Measurements from ENCODE around the gene CHML. TPM values are rescaled to one million over a fixed set of nuclear protein-coding genes. Genes with fewer than 3 reads are reported as not detected.

The CHML gene
- total and polyA plus RNA-seq, 2 donors (not counting 1 experiment from before 2014, with no cell fraction given), result 9.7 to 34.0 TPM

DNA sequence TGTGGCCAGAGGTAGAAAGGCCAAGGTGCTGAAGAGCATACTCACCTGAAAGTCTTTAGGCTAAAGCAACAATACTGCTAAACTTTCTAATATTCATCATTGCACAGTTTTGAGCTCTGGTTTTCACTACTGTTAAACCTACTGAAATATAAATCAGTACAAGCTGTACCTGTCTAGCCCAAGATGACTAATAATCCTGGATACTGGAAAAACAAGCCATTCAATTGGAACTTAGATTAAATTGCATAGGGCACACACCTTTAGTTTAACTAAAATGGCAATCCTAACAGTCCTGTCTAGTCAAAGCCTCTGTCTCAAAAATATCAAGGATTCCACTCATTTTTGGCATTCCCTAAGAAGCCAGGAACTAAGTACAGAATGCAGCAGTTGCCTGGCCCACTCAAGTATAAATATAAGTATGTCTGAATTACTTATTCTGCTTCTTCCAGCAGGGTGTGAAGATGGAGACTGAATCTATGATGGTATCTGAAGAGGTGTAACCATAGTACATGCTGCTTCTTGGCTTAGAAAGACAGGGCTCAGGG, 3.1 kb downstream of the CHML start:
- H3K9ac ChIP-seq (ENCODE audit: low read length), result peak overlapping the region; percentile 93
- peak overlapping the region in 4 of 5 experiments; percentile 78 to 97 (median 96) for H3K4me3 ChIP-seq (ENCODE audit: control extremely low read depth in 1 of 5, extremely low read depth in 1 of 5, insufficient read depth in 1 of 5, low read depth in 2 of 5, low read length in 4 of 5)
- peak overlapping the region; percentile 88 for H3K4me3 Mint-ChIP-seq
- H3K9me3 ChIP-seq (ENCODE audit: control extremely low read depth in 1 of 3, control insufficient read depth in 2 of 3, insufficient read depth in 1 of 3, low read length in 2 of 3), result no peaks in the 10 kb centered on the region
- peak; percentile 7 for DNase-seq
- H3K4me1 ChIP-seq (ENCODE audit: control insufficient read depth in 2 of 2, insufficient read depth in 2 of 2, low read length in 2 of 2), result peaks cover 39 to 46% of the 10 kb centered on the region in 2 donors
- no peak for ATAC-seq (ENCODE audit: low read depth)
- H3K27ac Mint-ChIP-seq, result peak overlapping the region; percentile 89
- no peaks in the 10 kb centered on the region for H3K9me3 Mint-ChIP-seq (ENCODE audit: insufficient read depth)
- H3K4me1 Mint-ChIP-seq, result peaks cover 67% of the 10 kb centered on the region
- no peaks in the 10 kb centered on the region for H3K27me3 Mint-ChIP-seq
- ChIA-PET POLR2A (no interaction called here), CTCF (interaction anchor here (1.0 to 2.5 kb wide), 3 partner anchors 10 to 104 kb away, joined by 3 to 15 read pairs (median 13); no protein-coding TSS in a partner anchor)
- TF ChIP-seq CTCF (IDR thresholded peaks at IDR 0.05), result no peak
- TF ChIP-seq EZH2 (IDR thresholded peaks at IDR 0.05; ENCODE audit: borderline replicate concordance, insufficient read depth, low read depth, low read length, poor library complexity, severe bottlenecking), result no peak
- H3K36me3 ChIP-seq (replicated peaks in 1 of 2; ENCODE audit: control extremely low read depth in 1 of 2, control insufficient read depth in 1 of 2, extremely low read depth in 1 of 2, insufficient read depth in 2 of 2, low read length in 1 of 2), result peaks cover 0 to 7% of the 10 kb centered on the region in 2 experiments
- H4K20me1 ChIP-seq (ENCODE audit: control insufficient read depth, insufficient read depth, low read length, poor library complexity, severe bottlenecking), result no peaks in the 10 kb centered on the region
- H3K27ac ChIP-seq (ENCODE audit: low read length in 2 of 2), result peak overlapping the region; percentile 25 to 81
- H3K79me2 ChIP-seq (ENCODE audit: control insufficient read depth, insufficient read depth, low read length), result peaks cover 74% of the 10 kb centered on the region
- no peaks in the 10 kb centered on the region for H3K27me3 ChIP-seq (replicated peaks in 1 of 4; ENCODE audit: control extremely low read depth in 1 of 4, control insufficient read depth in 3 of 4, insufficient read depth in 4 of 4, low read length in 3 of 4)
- H3K4me2 ChIP-seq (replicated peaks; ENCODE audit: low read depth, low read length, poor library complexity, severe bottlenecking), result peak overlapping the region; percentile 71
- intact Hi-C loops (cut with micrococcal nuclease), result loop anchor here (5.0 kb wide), 1 partner anchor 40 kb away; no protein-coding TSS in a partner anchor
- no peak overlapping the region for H2AFZ ChIP-seq (ENCODE audit: insufficient read depth, low read depth, low read length, poor library complexity, severe bottlenecking)

DNA sequence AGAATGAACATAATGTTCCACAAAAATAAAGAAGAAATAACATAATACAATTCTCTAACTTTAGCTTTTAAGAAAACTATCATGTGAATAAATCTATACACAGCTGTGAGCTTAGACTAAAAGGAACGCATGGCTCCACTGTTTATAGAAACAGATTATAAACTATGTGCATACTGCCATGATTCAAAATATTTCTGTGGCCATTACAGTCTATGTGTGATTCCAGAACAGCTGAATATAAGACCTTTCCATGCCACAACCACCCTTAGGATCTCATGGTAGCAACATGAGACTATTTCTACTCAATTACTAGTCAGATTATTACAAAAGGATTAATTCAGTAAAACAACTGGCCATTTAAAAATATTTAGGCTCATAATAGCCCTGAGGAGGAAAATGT, 3.9 kb downstream of the CHML start:
- no peak for ATAC-seq (ENCODE audit: low read depth)
- H3K9me3 Mint-ChIP-seq (ENCODE audit: insufficient read depth), result no peaks in the 10 kb centered on the region
- peak overlapping the region; percentile 70 for H3K27ac Mint-ChIP-seq
- no peaks in the 10 kb centered on the region for H4K20me1 ChIP-seq (ENCODE audit: control insufficient read depth, insufficient read depth, low read length, poor library complexity, severe bottlenecking)
- peak overlapping the region; percentile 47 for H3K9ac ChIP-seq (ENCODE audit: low read length)
- peaks cover 39 to 46% of the 10 kb centered on the region in 2 donors for H3K4me1 ChIP-seq (ENCODE audit: control insufficient read depth in 2 of 2, insufficient read depth in 2 of 2, low read length in 2 of 2)
- H3K4me3 ChIP-seq (ENCODE audit: control extremely low read depth in 1 of 5, extremely low read depth in 1 of 5, insufficient read depth in 1 of 5, low read depth in 2 of 5, low read length in 4 of 5), result peak overlapping the region in 2 of 5 experiments; percentile 23 to 97
- H3K4me3 Mint-ChIP-seq, result peak overlapping the region; percentile 67
- TF ChIP-seq CTCF (IDR thresholded peaks at IDR 0.05) (no peak), EZH2 (IDR thresholded peaks at IDR 0.05; ENCODE audit: borderline replicate concordance, insufficient read depth, low read depth, low read length, poor library complexity, severe bottlenecking) (no peak)
- ChIA-PET POLR2A (no interaction called here), CTCF (interaction anchor here (1.0 to 2.1 kb wide), 3 partner anchors 9 to 103 kb away, joined by 3 to 11 read pairs (median 7); no protein-coding TSS in a partner anchor)
- H2AFZ ChIP-seq (ENCODE audit: insufficient read depth, low read depth, low read length, poor library complexity, severe bottlenecking), result peak overlapping the region; percentile 66
- H3K27ac ChIP-seq (ENCODE audit: low read length in 2 of 2), result peak overlapping the region; percentile 39 to 75
- H3K79me2 ChIP-seq (ENCODE audit: control insufficient read depth, insufficient read depth, low read length), result peaks cover 82% of the 10 kb centered on the region
- H3K9me3 ChIP-seq (ENCODE audit: control extremely low read depth in 1 of 3, control insufficient read depth in 2 of 3, insufficient read depth in 1 of 3, low read length in 2 of 3), result no peaks in the 10 kb centered on the region
- no peaks in the 10 kb centered on the region for H3K27me3 ChIP-seq (replicated peaks in 1 of 4; ENCODE audit: control extremely low read depth in 1 of 4, control insufficient read depth in 3 of 4, insufficient read depth in 4 of 4, low read length in 3 of 4)
- peak; percentile 8 for DNase-seq
- H3K4me2 ChIP-seq (replicated peaks; ENCODE audit: low read depth, low read length, poor library complexity, severe bottlenecking), result peak overlapping the region; percentile 71
- no peaks in the 10 kb centered on the region for H3K27me3 Mint-ChIP-seq
- WGBS (ENCODE audit: insufficient coverage), result no CpG with 5 or more reads among the region's 1 CpG
- peaks cover 71% of the 10 kb centered on the region for H3K4me1 Mint-ChIP-seq
- intact Hi-C loops (cut with micrococcal nuclease), result loop anchor here (1.0 to 5.0 kb wide), 2 partner anchors 9 to 39 kb away; no protein-coding TSS in a partner anchor
- H3K36me3 ChIP-seq (replicated peaks in 1 of 2; ENCODE audit: control extremely low read depth in 1 of 2, control insufficient read depth in 1 of 2, extremely low read depth in 1 of 2, insufficient read depth in 2 of 2, low read length in 1 of 2), result peaks cover 0 to 7% of the 10 kb centered on the region in 2 experiments
